GM12874 (cell line): Measurements from ENCODE around the gene HOXC5.

Source experiments
- CTCF ChIP-seq: IDR thresholded peaks from 2 replicates; pipeline ENCODE4 v1.5.1; 2011; ENCODE audit warnings: low read depth, mild to moderate bottlenecking, control low read depth, low read length, moderate library complexity; ENCODE audit not compliant: insufficient read depth

The HOXC5 gene

GRCh38 chr12:54053003-54053750, 20.3 kb downstream of the HOXC5 start:
- no peak for TF ChIP-seq CTCF

- no peak for TF ChIP-seq CTCF
These were observed 21.2 kb downstream of the HOXC5 start, which contains the start of gene HOXC4 for GRCh38 chr12:54053751-54054741. Gene HOXC4, plus strand, starts transcription at chr12:54053835. Its CDS starts 88 bp downstream, at chr12:54053923.

DNA sequence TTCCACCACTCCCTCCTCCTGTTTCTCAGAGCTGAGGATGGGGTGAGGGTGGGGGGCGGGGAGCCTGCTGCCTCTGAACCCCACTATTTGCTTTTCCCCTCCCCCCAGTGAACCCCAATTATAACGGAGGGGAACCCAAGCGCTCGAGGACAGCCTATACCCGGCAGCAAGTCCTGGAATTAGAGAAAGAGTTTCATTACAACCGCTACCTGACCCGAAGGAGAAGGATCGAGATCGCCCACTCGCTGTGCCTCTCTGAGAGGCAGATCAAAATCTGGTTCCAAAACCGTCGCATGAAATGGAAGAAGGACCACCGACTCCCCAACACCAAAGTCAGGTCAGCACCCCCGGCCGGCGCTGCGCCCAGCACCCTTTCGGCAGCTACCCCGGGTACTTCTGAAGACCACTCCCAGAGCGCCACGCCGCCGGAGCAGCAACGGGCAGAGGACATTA, 21.9 kb downstream of the HOXC5 start:
- TF ChIP-seq CTCF, result no peak

DNA sequence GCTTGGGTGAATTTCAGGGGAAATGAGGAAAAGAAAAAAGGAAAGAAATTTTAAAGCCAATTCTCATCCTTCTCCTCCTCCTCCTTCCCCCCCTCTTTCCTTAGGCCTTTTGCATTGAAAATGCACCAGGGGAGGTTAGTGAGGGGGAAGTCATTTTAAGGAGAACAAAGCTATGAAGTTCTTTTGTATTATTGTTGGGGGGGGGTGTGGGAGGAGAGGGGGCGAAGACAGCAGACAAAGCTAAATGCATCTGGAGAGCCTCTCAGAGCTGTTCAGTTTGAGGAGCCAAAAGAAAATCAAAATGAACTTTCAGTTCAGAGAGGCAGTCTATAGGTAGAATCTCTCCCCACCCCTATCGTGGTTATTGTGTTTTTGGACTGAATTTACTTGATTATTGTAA, 22.7 kb downstream of the HOXC5 start:
- TF ChIP-seq CTCF, result no peak

DNA sequence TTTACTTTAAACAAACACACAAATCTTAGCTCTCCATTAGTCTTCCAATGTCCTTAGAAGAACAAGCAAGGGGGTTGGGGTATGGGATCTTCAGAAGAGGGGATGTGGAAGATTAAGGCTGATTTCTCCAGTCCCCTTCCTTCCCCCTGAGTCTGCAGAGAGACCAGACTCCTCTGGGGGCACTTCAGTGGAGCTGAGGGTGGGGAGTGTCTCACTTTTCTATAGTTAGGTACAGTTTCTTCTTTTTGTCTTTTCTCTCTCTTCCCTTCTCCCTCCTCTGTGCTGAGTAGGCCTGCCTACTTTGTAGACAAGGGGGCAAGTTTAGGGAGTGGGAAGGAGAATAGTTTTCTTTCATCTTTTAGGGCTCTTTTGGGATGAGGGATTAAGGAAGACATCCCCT, 23.3 kb downstream of the HOXC5 start:
- TF ChIP-seq CTCF, result no peak

- TF ChIP-seq CTCF, result no peak
These were observed 25.4 kb downstream of the HOXC5 start for GRCh38 chr12:54058128-54058768.

DNA sequence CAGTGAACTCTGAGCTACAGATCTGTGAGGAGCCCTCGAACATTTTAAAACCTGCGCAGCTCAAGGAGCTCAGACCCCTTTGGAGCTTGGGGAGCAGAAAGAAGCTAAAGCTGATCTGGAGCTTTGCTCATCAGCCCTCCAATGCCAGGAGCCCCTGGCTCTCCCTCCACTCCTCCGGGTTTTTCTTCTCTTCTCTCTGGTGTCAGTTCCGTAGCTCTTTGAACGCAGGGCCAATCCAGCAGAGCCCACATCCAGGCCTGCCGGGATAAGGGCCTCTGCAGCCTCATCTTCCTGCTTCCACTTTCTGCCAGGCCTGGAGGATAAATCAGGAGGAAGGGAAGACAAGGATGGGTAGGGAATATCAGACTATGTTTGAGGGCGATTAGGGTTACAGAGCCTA, 26.8 kb downstream of the HOXC5 start:
- TF ChIP-seq CTCF, result no peak
